Activated CD4-positive, alpha-beta T cell treated with anti-CD3 and anti-CD28 coated beads for 36 hours (primary cell): ENCODE results near the gene HM13. TPM values are rescaled to one million over a fixed set of nuclear protein-coding genes. Genes with fewer than 3 reads are reported as not detected.
A peak's percentile ranks its signal among the peaks of the same experiment; 100 is the strongest.
"Not testable (repeated sequence)": the region's sequence is repeated elsewhere in the genome, so short reads cannot be mapped to it uniquely, and the experiment has no call there.

ENCODE experiments used
- ATAC-seq: fragments of 200-7000 bp; cut with Tn5 transposase; one replicate; pipeline ENCODE4 v1.10.0; 2021; ENCODE audit warnings: mild to moderate bottlenecking, moderate library complexity
- CTCF ChIA-PET: fragments of 350-600 bp; sonication (Branson Sonifier 250); formaldehyde crosslinking; loops from one replicate; lab custom pipeline; 2021; ENCODE audit warnings: antibody characterized with exemption; lab: Charles Lee
- POLR2A ChIA-PET: fragments of 350-600 bp; sonication (Branson Sonifier 250); formaldehyde crosslinking; loops from one replicate; lab custom pipeline; 2021; ENCODE audit warnings: antibody characterized with exemption, inconsistent platforms; lab: Charles Lee
- DNase-seq: peaks from one replicate; pipeline ENCODE4 v3.0.0-alpha.2; 2020
- H3K27ac Mint-ChIP-seq: one replicate; pipeline ENCODE4 v1.8.0; 2021; ENCODE audit warnings: mixed read lengths
- H3K27me3 Mint-ChIP-seq: one replicate; pipeline ENCODE4 v1.8.0; 2021; ENCODE audit warnings: mixed read lengths
- H3K36me3 Mint-ChIP-seq: one replicate; pipeline ENCODE4 v1.8.0; 2021; ENCODE audit warnings: low read depth, mixed read lengths
- H3K4me1 Mint-ChIP-seq: one replicate; pipeline ENCODE4 v1.8.0; 2021; ENCODE audit warnings: mixed read lengths
- H3K4me3 Mint-ChIP-seq: one replicate; pipeline ENCODE4 v1.8.0; 2021; ENCODE audit warnings: mild to moderate bottlenecking, moderate library complexity, mixed read lengths
- H3K9me3 Mint-ChIP-seq: one replicate; pipeline ENCODE4 v1.8.0; 2021; ENCODE audit warnings: low read depth, mixed read lengths
- intact Hi-C, 2 experiments: fragments of 100-400 bp; cut with DNase I in 1 of 2; cut with micrococcal nuclease in 1 of 2; formaldehyde crosslinking; loops; one replicate each; pipeline versions ENCODE4 v1.14.2 to v1.15.1; 2022 to 2024; cut with DNase I, micrococcal nuclease
- total RNA-seq, 2 experiments: library from RNA; stranded (reverse); gene quantifications; one replicate each; pipeline ENCODE4 v1.2.3, GENCODE V29; 2021

Gene HM13
- total RNA-seq, 2 experiments from 2014 or later = 108 to 111 TPM

- DNase-seq (no peak), ATAC-seq (no peak)
- Mint-ChIP-seq H3K9me3 (no peaks in the 10 kb centered on the region), H3K27me3 (no peaks in the 10 kb centered on the region), H3K36me3 (peaks cover 26% of the 10 kb centered on the region), H3K4me1 (peaks cover 36% of the 10 kb centered on the region), H3K4me3 (no peak overlapping the region), H3K27ac (peak overlapping the region; percentile 47)
- intact Hi-C loops = loop anchor here (1.0 kb wide), 1 partner anchor 45 kb away; no protein-coding TSS in a partner anchor
- CTCF ChIA-PET = interaction anchor here (0.8 to 31.0 kb wide), 13 partner anchors 9 to 287 kb away, joined by 3 to 712 read pairs (median 5); partner anchors contain the start of gene ID1
- POLR2A ChIA-PET = interaction anchor here (1.7 kb wide), 1 partner anchor 34 kb away, joined by 4 read pairs; no protein-coding TSS in a partner anchor
Measured at GRCh38 chr20:31568773-31569162, 54.5 kb downstream of the HM13 start.

GRCh38 chr20:31569163-31570020 is 55.1 kb downstream of the HM13 start:
- peak overlapping the region; percentile 51 for H3K27ac Mint-ChIP-seq
- POLR2A ChIA-PET = interaction anchor here (0.6 to 1.7 kb wide), 3 partner anchors 32 to 44 kb away, joined by 3 to 5 read pairs (median 4); no protein-coding TSS in a partner anchor
- DNase-seq = peak; percentile 79

DNA sequence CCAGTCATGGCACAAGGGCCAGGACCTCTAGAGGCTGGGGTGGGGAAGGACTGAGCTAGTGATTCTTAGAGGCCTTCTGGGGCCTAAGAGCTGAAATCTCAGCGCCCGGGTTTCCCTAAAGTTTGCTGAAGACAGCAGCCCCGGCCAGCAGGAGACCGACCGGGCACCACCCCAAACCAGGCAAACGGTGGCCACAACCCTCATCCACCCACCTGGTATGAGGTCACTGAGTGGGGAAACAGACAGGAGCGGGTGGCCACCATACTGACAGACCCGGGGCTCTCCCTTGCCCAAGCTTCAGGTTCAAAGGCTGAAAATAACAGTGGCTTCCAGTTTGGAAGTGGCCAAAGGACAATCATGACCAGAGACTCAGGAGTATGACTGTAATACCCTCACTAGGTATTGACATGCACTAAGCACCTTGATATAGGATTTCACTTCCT is 55.8 kb downstream of the HM13 start:
- CTCF ChIA-PET = interaction anchor here (0.7 to 31.0 kb wide), 17 partner anchors 8 to 277 kb away, joined by 3 to 712 read pairs (median 4); partner anchors contain the start of gene ID1
- ATAC-seq (no peak), DNase-seq (no peak)
- POLR2A ChIA-PET = interaction anchor here (1.6 to 1.7 kb wide), 2 partner anchors 33 to 43 kb away, joined by 4 to 5 read pairs; no protein-coding TSS in a partner anchor
- Mint-ChIP-seq H3K4me3 (no peak overlapping the region), H3K4me1 (peaks cover 41% of the 10 kb centered on the region), H3K27me3 (no peaks in the 10 kb centered on the region), H3K9me3 (no peaks in the 10 kb centered on the region), H3K36me3 (peaks cover 19% of the 10 kb centered on the region), H3K27ac (peak overlapping the region; percentile 51)
- intact Hi-C loops = no loop called here

More at GRCh38 chr20:31569163-31570020, 55.1 kb downstream of the HM13 start:
- ATAC-seq = peak; percentile 9
- Mint-ChIP-seq H3K9me3 (no peaks in the 10 kb centered on the region), H3K36me3 (peaks cover 22% of the 10 kb centered on the region), H3K4me1 (peaks cover 41% of the 10 kb centered on the region), H3K4me3 (no peak overlapping the region), H3K27me3 (no peaks in the 10 kb centered on the region)
- intact Hi-C loops = loop anchor here (1.0 kb wide), 1 partner anchor 44 kb away; no protein-coding TSS in a partner anchor
- CTCF ChIA-PET = interaction anchor here (0.7 to 31.0 kb wide), 18 partner anchors 9 to 277 kb away, joined by 3 to 712 read pairs (median 4); partner anchors contain the start of gene ID1

DNA sequence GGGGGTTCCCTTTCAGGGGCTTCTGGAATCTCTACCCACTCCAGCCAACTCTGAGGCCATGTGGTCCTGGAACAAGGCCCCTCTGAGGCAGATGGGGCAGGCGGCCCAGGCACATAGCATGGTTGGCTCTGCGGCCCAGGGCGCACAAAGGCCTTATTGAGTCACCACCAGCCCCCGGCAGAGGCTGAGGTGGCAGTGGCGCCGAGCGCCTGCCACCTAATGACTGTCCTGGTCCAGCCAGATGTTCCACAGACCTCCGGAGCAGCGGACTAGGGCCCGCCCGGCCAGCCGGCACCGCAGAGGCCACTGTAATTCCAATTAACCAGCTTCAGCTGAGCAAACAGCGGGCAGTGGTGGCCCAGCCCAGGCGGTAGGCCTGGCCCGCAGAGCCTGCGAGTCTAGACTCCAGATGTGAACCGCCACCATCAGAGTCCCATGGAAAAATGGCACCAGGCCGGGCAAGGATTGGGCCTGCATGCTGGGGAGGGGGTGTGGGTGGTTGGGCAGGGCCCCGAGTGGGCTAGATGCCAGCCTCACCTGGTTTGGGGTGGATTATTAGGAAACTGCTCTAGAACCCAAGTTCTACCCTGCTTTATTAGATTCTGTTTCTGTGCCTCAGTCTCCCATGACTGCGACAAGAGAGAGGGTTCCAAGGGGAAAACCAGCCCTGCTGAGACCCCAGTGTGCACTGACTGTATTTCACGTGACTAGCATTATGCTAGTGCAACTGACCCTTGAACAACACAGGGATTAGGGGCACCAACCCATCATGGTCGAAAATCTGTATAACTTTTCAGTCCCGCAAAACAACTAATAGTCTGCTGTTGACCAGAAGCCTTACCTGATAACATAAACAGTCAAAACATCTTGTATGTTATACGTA is 56.7 kb downstream of the HM13 start:
- Mint-ChIP-seq H3K9me3 (no peaks in the 10 kb centered on the region), H3K36me3 (peaks cover 17% of the 10 kb centered on the region), H3K27ac (peak overlapping the region; percentile 31), H3K4me3 (no peak overlapping the region), H3K27me3 (no peaks in the 10 kb centered on the region), H3K4me1 (peaks cover 35% of the 10 kb centered on the region)
- ChIA-PET POLR2A (interaction anchor here (1.6 kb wide), 1 partner anchor 42 kb away, joined by 5 read pairs; no protein-coding TSS in a partner anchor), CTCF (interaction anchor here (1.0 to 31.0 kb wide), 7 partner anchors 12 to 149 kb away, joined by 3 to 712 read pairs (median 4); partner anchors contain the start of gene ID1)
- ATAC-seq (no peak), DNase-seq (no peak)
- intact Hi-C loops = no loop called here

GRCh38 chr20:31572042-31572700 is 57.9 kb downstream of the HM13 start:
- Mint-ChIP-seq H3K4me3 (peak overlapping the region; percentile 88), H3K4me1 (peaks cover 24% of the 10 kb centered on the region)
- intact Hi-C loops = loop anchor here (2.0 kb wide), 3 partner anchors 25 to 151 kb away; partner anchors contain the start of gene BCL2L1 (in 1 of the 2)

DNA sequence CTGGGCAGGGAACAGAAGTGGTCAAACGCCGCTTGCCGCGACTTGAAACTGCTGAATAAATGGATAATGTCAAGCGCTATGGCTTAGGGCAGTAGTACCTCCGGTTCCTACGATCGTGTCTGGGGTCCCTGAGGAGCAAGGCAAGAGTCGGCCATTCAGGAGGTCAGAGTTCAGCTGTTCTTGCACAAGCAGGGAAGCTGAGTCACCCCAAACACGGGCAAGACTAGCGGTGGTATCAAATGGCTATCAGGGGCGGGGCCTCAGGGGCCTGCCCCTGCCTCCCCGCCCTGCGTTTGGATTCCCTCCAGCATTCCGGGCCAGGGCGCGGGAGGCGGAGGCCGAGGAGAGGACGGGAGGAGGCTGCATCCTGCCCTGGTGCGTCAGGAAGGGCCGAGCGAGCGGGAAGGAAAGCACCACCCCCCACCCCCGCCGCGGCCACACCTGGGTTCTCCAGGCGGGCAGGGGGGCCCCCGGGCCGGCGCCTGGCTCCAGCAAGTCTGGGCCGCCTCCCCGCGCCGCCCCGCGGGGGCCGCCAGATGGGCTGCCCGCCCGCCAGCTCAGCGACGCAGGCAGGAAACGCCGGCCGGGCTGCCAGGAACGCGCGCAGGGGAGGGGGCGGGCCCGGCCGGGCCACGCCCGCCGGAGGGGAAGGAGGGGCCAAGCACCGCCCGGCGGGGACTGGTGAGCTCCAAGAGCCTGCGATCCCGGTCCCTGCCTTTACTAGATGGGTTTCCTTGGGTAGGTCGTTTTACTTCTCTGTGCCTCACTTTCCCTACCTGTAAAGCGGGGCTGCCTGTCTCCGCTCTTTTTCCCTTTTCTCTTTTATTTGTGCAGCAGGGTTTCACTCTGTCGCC is 58.7 kb downstream of the HM13 start:
- no peaks in the 10 kb centered on the region for H3K27me3 Mint-ChIP-seq
- DNase-seq = peak; percentile 94
- H3K9me3 Mint-ChIP-seq = peaks cover under 1% of the 10 kb centered on the region
- H3K36me3 Mint-ChIP-seq = peaks cover 14% of the 10 kb centered on the region
- CTCF ChIA-PET = interaction anchor here (1.0 to 31.0 kb wide), 7 partner anchors 14 to 151 kb away, joined by 3 to 712 read pairs (median 4); partner anchors contain the start of gene ID1
- intact Hi-C loops = loop anchor here (1.0 to 2.0 kb wide), 7 partner anchors 26 to 150 kb away; partner anchors contain the start of genes BCL2L1 (in 2 of the 2), ID1 (in 2 of the 2) and HM13 (in 1 of the 2)
- peak; percentile 85 for ATAC-seq
- peaks cover 25% of the 10 kb centered on the region for H3K4me1 Mint-ChIP-seq
- POLR2A ChIA-PET = interaction anchor here (0.6 to 1.5 kb wide), 7 partner anchors 12 to 100 kb away, joined by 3 to 13 read pairs (median 4); partner anchors contain the start of gene ID1
- H3K27ac Mint-ChIP-seq = peak overlapping the region; percentile 89
- H3K4me3 Mint-ChIP-seq = peak overlapping the region; percentile 88

More at GRCh38 chr20:31572042-31572700, 57.9 kb downstream of the HM13 start:
- DNase-seq (no peak), ATAC-seq (peak; percentile 3)
- POLR2A ChIA-PET = interaction anchor here (1.2 to 1.5 kb wide), 3 partner anchors 31 to 40 kb away, joined by 4 to 13 read pairs (median 4); partner anchors contain the start of gene ID1
- Mint-ChIP-seq H3K27ac (peak overlapping the region; percentile 81), H3K36me3 (peaks cover 14% of the 10 kb centered on the region), H3K9me3 (no peaks in the 10 kb centered on the region), H3K27me3 (no peaks in the 10 kb centered on the region)
- CTCF ChIA-PET = interaction anchor here (1.0 to 31.0 kb wide), 7 partner anchors 13 to 152 kb away, joined by 3 to 712 read pairs (median 4); partner anchors contain the start of gene ID1

- Mint-ChIP-seq H3K36me3 (peaks cover 14% of the 10 kb centered on the region), H3K4me1 (peaks cover 25% of the 10 kb centered on the region), H3K4me3 (peak overlapping the region; percentile 88), H3K27ac (peak overlapping the region; percentile 89), H3K27me3 (no peaks in the 10 kb centered on the region), H3K9me3 (peaks cover 2% of the 10 kb centered on the region)
- POLR2A ChIA-PET = interaction anchor here (0.9 to 1.5 kb wide), 7 partner anchors 13 to 39 kb away, joined by 3 to 13 read pairs (median 4); partner anchors contain the start of gene ID1
- no peak for DNase-seq
- CTCF ChIA-PET = interaction anchor here (1.2 to 31.0 kb wide), 5 partner anchors 11 to 151 kb away, joined by 3 to 712 read pairs (median 5); partner anchors contain the start of gene ID1
- intact Hi-C loops = loop anchor here (1.0 to 2.0 kb wide), 7 partner anchors 27 to 149 kb away; partner anchors contain the start of genes BCL2L1 (in 2 of the 2), ID1 (in 2 of the 2) and HM13 (in 1 of the 2)
- ATAC-seq = no peak
Measured at GRCh38 chr20:31573555-31574321, 59.5 kb downstream of the HM13 start.

DNA sequence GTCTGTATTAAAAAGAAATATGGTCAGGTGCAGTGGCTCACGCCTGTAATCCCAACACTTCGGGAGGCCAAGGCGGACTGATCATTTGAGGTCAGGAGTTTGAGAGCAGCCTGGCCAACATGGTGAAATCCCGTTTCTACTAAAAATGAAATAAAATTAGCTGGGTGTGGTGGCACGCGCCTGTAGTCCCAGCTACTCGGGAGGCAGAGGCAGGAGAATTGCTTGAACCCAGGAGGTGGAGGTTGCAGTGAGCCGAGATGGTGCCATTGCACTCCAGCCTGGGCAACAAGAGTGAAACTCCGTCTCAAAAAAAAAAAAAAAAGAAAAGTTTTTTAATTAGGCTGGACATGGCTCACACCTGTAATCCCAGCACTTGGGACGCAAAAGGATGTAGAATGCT is 60.7 kb downstream of the HM13 start:
- H3K27ac Mint-ChIP-seq, intact Hi-C loops, H3K27me3 Mint-ChIP-seq, H3K36me3 Mint-ChIP-seq, H3K9me3 Mint-ChIP-seq, ATAC-seq, H3K4me3 Mint-ChIP-seq, DNase-seq: not testable (repeated sequence)
- ChIA-PET CTCF (interaction anchor here (0.6 to 31.0 kb wide), 2 partner anchors 34 to 39 kb away, joined by 3 to 712 read pairs; partner anchors contain the start of gene ID1), POLR2A (interaction anchor here (0.7 to 0.9 kb wide), 2 partner anchors 30 to 268 kb away, joined by 3 read pairs; partner anchors contain the start of gene ID1)
- H3K4me1 Mint-ChIP-seq = peaks cover 21% of the 10 kb centered on the region
